Left colon (tissue), 2 donors: ENCODE results near the gene NDUFV1. TPM values are rescaled to one million over a fixed set of nuclear protein-coding genes. Genes with fewer than 3 reads are reported as not detected.
A peak's percentile ranks its signal among the peaks of the same experiment; 100 is the strongest.
"Not testable (repeated sequence)": the region's sequence is repeated elsewhere in the genome, so short reads cannot be mapped to it uniquely, and the experiment has no call there.

Source experiments
- ATAC-seq: fragments of 200-7000 bp; cut with Tn5 transposase; one replicate; pipeline ENCODE4 v1.9.1; 2020; ENCODE audit warnings: mild to moderate bottlenecking, moderate library complexity
- DNase-seq, 2 donors: peaks; one replicate each; pipeline ENCODE4 v3.0.0-alpha.2; 2020
- intact Hi-C, 2 donors: fragments of 100-400 bp; cut with DNase I in 1 of 2; cut with micrococcal nuclease in 1 of 2; formaldehyde crosslinking; loops; one replicate each; pipeline versions ENCODE4 v1.11.2 to v1.14.0; 2022; cut with DNase I, micrococcal nuclease
- total RNA-seq, 2 donors: library from RNA; stranded (reverse); fragmentation: NEBNext Ultra II Directional; extraction: Animal tissue kit (Norgen Biotek cat#: 25700); gene quantifications; one replicate each; pipeline ENCODE4 v1.2.1, GENCODE V29; 2021
- donor health status: DM: no; HTN: no; CAD: no.
- donor health status: DM: yes; HTN: yes; CAD: no.

Gene NDUFV1
- total RNA-seq, 2 donors from 2014 or later = 292 to 377 TPM

DNA sequence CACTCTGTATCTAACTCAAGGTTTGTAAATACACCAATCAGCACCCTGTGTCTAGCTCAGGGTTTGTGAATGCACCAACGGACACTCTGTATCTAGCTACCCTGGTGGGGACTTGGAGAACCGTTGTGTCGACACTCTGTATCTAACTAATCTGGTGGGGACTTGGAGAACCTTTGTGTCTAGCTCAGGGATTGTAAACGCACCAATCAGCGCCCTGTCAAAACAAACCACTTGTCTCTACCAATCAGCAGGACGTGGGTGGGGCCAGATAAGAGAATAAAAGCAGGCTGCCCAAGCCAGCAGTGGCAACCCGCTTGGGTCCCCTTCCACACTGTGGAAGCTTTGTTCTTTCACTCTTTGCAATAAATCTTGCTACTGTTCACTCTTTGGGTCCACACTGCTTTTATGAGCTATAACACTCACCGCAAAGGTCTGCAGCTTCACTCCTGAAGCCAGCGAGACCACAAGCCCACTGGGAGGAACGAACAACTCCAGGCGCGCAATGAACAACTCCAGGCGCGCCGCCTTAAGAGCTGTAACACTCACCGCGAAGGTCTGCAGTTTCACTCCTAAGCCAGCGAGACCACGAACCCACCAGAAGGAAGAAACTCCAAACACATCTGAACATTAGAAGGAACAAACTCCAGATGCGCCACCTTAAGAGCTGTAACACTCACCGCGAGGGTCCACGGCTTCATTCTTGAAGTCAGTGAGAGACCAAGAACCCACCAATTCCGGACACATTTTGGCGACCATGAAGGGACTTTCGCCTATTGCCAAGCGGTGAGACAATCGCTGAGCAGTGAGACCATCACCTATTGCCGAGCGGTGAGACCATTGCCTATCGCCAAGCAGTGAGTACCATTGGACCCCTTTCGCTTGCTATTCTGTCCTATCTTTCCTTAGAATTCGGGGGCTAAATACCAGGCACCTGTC, 13.2 kb downstream of the NDUFV1 start:
- DNase-seq, intact Hi-C loops, ATAC-seq: not testable (repeated sequence)

DNA sequence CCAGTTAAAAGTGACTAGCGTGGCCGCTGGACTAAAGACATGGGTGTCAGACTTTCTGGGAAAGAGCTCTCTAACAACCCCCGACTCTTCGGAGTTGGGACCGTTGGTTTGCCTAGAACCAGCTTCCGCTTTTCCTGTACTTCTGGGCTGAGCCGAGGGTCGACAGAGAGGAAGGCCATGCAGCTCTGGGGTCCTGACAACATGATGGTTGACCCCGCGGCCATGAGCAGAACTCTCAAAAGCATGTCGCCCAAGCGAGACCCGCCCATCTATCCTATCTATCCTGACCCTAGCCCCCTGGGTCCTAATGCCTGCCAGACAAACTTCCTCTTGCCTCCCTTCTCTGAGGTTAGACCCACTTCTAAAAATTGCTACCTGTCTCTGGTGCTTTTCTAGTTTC, 13.9 kb downstream of the NDUFV1 start:
- ATAC-seq, DNase-seq, intact Hi-C loops: not testable (repeated sequence)

DNA sequence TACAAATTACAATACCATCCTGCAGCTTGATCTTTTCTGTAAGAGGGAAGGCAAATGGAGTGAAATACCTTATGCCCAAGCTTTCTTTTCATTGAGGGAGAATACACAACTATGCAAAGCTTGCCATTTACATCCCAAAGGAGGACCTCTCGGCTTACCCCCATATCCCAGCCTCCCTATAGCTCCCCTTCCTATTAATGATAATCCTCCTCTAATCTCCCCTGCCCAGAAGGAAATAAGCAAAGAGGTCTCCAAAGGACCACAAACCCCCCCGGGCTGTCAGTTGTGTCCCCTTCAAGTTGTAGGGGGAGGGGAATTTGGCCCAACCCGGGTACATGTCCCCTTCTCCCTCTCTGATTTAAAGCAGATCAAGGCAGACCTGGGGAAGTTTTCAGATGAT, 15.2 kb downstream of the NDUFV1 start:
- ATAC-seq, intact Hi-C loops, DNase-seq: not testable (repeated sequence)

DNA sequence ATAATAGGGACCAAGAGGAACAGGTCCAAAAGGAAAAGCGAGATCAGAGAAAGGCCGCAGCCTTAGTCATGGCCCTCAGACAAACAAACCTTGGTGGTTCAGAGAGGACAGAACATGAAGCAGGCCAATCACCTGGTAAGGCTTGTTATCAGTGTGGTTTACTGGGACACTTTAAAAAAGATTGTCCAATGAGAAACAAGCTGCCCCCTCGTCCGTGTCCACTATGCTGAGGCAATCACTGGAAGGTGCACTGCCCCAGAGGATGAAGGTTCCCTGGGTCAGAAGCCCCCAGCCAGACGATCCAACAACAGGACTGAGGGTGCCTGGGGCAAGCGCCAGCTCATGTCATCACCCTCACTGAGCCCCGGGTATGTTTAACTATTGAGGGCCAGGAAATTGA, 16.2 kb downstream of the NDUFV1 start:
- DNase-seq, ATAC-seq, intact Hi-C loops: not testable (repeated sequence)

DNA sequence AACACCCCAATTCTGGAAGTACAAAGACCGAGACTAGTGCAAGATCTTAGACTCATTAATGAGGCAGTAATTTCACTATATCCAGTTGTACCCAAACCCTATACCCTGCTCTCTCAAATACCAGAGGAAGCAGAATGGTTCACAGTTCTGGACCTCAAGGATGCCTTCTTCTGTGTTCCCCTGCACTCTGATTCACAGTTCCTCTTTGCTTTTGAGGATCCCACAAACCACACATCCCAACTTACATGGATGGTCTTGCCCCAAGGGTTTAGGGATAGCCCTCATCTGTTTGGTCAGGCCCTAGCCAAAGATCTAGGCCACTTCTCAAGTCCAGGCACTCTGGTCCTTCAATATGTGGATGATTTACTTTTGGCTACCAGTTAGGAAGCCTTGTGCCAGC, 17.1 kb downstream of the NDUFV1 start:
- intact Hi-C loops, DNase-seq, ATAC-seq: not testable (repeated sequence)

DNA sequence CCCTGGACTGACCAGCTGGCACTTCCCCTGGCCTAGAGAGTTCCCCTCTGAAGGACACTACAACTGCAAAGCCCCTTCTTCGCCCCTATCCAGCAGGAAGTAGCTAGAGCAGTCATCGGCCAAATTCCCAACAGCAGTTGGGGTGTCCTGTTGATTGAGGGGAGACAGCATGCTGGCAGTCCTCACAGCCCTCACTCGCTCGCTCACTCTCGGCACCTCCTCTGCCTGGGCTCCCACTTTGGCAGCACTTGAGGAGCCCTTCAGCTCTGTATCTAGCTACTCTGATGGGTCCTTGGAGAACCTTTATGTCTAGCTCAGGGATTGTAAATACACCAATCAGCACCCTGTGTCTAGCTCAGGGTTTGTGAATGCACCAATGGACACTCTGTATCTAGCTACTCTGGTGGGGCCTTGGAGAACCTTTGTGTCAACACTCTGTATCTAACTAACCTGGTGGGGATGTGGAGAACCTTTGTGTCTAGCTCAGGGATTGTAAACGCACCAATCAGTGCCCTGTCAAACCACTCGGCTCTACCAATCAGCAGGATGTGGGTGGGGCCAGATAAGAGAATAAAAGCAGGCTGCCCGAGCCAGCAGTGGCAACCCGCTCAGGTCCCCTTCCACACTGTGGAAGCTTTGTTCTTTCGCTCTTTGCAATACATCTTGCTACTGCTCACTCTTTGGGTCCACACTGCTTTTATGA, 19.5 kb downstream of the NDUFV1 start:
- ATAC-seq, DNase-seq, intact Hi-C loops: not testable (repeated sequence)

DNA sequence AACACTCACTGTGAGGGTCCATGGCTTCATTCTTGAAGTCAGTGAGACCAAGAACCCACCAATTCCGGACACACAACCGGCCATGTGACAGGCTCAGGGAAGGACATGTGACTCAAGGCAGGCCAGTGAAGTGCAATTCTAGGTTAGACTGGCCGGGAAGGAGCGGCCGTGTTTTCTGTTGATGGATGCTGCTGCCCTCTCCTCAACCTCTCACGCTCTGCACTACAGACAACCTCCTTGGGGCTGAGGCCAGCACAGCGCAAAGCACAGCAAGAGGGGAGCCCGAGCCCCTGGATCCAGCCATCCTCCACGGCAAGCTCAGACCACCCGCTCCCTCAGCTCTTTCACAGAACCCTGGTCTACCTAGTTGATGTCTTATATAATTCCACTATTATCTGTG, 20.2 kb downstream of the NDUFV1 start:
- intact Hi-C loops = no loop called here
- DNase-seq (peak in 1 of 2 donors; percentile 23), ATAC-seq (no peak)

DNA sequence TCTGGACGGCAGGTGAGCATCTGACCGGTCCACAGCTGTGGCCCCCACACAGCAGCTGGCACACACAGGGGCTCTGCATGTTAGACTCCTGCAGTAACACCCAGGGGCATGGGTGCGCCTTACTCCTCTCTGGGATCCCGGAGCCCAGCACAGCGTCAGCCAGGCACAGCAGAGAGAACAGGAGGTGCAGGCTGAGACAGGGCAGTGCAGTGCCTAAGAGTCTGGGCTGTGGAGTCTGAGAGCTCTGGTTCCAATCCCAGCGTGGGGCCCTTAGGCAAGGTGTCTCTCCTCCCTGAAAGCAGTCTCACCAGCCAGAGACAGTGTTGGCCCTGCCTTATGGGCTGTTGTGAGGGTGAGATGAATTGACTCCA, 20.7 kb downstream of the NDUFV1 start:
- ATAC-seq = no peak
- DNase-seq = peak in 1 of 2 donors; percentile 22
- intact Hi-C loops = no loop called here

DNA sequence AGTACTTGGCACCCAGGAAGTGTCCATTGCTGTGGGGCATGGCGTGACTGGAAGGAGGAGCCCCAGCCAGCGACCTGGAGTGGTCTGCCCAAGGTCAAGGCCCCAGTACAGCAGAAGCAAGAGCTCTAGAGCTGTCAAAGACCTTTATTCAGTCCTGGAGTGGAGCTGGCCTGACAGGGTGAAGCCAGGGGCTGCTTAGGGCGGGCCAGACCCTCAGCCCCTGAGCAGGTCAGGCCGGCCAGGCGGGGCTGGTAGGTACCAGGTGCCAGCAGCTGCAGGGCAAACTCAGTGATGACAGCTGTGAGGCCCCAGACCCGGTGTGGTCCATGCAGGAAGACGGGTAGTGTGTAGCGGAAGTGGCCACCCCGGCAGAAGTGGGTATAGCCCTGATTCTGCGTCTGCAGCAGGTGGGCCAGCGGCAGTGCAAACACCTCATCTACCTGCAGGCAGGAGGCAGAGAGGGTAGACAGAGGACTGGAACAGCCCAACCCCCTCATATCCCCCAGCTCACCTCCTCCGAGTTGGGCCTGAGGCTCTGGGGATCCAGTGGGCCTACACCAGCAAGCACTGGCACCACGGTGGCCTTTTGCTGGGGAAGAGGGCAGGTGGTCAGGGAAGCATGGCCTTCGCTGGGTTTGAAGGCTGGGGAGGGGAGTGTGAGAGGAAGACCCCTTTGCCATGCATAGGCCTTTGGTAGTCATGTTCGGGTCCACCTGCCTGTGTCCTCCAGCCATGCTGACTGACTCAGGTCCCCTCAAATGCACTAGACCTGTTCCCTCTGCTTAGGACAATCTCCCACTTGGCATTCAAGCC, 21.3 kb downstream of the NDUFV1 start:
- DNase-seq = peak; percentile 12 to 27
- no peak for ATAC-seq
- intact Hi-C loops = no loop called here

DNA sequence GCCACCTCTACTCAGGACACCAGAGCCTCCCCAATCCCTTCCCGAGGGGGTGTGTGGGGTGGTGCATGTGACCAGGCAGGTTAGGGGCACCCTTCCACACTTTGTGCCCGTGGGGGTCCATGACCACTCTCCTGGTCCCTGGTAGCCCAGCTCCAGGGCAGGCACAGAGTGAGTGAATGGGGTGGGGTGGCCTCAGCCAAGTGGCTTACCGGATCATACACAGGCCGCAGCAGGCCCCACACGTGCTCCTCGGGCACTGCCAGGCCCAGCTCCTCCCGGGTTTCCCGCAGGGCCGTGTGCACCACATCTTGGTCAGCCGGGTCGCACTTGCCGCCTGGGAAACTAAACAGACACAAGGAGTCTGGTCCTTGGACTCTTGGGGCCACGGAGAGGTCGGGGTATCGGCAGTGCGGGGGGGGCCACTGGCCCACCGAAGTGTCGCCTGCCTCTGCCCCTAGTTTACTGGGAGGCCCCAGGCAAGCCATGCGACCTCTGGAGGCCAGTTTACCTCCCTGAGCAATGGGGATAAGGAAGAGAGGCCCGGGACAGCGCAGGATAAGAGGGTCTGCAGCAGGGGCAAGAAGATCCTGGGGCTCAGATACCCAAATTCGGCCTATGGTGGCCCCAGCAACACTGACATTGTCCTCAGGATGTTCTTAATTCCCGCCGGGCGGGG, 22.1 kb downstream of the NDUFV1 start:
- intact Hi-C loops = no loop called here
- DNase-seq = peak in 1 of 2 donors; percentile 37
- no peak for ATAC-seq

DNA sequence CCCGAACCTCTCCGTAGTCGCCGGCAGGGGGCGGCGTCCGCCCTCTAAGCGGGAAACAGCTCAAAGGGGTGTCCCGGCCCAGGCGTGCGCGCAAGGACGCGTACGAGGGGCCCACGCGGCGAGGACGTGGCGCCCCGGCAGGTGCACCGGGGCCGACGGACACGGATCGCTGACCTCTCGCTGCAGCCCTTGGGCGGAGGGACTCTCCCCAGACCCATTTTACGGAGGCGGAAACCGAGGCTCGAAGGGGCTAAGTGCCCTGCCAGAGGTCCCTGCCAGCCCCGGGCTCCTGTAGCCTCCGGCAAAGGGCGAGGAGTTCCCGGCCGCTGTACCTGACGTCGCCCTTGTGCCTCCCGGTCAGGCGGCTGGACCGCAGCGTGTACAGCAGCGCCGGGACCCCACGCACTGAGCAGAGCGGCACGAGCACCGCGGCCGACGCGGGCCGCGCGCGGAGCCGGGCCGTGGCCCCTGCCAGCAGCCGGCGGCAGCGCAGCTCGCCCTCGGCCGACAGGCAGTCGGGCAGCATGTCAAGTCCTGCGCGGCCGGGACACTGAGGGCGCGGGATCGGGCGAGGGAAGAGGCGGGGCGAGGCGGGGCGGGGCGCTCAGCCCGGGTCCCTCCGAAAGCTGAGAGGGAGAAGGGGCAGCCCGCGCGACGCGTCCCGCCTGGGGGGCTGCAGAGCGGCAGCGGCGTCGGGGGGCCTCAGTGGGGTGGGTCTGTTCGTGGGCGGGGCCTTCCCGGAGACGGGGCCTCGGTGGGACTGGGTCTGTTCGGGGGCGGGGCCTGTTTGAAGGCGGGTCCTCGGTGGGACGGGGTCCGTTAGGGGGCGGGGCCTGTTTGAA, 22.9 kb downstream of the NDUFV1 start, which contains the start of gene NUDT8:
Gene NUDT8 (minus strand): TSS at position 552 of the 842 bp plus-strand sequence. CDS start 26 bp downstream, at position 526.
- ATAC-seq = peak; percentile 54
- peak; percentile 83 to 90 for DNase-seq
- intact Hi-C loops = no loop called here

DNA sequence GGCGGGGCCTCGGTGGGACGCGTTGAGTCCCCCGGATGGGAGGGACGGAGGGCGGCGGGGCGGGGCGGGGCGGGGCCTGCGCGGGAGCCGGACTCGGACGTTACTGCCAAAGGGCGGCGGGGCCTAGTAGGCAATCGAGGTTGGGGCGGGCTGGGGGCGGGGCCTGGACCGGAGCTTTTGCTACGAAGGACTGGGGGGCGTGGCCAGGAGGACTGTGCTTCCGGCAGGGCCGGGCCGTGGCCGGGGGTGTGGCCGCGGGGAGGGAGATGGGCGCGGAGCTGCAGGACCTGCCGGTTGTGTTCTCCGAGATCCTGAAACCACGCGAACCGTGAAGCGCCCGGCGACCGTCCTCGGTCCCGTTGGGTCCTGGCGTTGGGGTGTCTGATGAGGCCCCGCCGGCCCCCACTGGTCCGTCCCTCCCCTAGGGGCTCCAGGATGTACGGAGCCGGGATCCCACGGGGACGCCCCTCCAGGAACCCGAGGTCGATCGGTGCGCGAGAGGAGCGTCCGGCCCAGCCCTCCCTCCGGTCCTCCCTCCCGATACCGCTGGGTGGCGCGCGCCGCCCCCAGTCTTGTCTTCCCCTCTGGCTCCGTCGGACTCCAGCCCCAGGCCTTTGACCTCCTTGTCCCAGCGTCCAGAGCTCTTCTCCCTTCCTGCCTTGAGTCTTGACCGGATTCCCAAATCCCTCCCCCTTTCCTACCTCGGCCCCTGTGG, 23.6 kb downstream of the NDUFV1 start:
- DNase-seq (peak; percentile 99 to 100), ATAC-seq (peak; percentile 77)
- intact Hi-C loops = no loop called here

DNA sequence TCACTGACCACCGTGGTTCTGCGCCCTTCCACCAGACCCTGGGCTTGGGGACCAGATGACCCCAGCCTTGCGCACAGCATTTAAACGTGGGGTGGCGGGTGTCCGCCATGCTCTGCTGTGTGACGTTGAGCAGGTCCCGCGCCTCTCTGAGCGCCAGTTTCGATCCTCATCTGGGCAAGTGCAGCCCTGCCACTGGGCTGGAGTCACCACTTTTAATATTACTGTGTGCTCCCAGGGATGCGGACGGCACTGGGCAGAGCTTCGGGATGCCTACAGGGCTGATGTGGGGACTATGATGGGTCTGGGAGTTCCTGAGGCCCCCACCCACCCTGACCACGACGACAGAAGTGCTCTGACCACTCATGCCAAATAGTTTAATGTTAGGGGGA, 24.2 kb downstream of the NDUFV1 start:
- DNase-seq (no peak), ATAC-seq (no peak)
- intact Hi-C loops = no loop called here

DNA sequence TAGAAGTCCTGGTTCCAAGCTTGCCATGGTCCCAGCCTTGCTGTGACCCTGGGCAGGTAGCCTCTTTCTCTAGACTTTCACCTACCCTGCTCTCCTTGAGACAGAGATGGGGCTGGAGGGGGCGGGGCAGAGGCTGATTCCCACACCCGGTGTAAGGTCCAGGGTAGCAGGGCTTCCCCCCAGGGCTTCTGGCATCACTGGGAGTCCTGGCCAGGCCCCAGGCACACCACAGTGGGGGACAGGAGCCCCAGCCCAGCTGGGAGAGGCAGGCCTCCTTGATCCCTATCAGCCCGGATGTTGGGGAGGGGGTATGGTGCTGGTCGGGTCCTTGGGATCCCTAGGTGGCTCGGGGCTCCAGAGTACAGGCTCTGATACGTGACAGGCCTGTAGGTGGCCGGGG, 24.7 kb downstream of the NDUFV1 start:
- ATAC-seq = no peak
- intact Hi-C loops = no loop called here
- peak; percentile 67 to 72 for DNase-seq

DNA sequence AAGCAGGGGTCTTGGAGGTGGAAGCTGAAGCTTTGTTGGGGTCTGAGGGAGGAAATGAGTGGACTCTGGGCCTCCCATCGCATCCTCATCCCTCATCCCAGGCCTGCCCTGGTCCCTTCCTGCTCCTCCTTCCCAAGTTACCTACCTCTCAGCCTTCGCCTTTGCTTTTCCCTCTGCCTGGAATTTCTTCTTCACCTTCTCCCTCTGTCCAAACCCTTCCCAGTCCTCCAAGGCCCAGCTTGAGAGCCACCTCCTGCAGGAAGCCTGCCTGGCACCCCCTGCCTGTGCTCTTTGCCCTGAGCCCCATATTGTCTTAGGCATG, 25.1 kb downstream of the NDUFV1 start:
- DNase-seq = peak in 1 of 2 donors; percentile 40
- intact Hi-C loops = no loop called here
- no peak for ATAC-seq

DNA sequence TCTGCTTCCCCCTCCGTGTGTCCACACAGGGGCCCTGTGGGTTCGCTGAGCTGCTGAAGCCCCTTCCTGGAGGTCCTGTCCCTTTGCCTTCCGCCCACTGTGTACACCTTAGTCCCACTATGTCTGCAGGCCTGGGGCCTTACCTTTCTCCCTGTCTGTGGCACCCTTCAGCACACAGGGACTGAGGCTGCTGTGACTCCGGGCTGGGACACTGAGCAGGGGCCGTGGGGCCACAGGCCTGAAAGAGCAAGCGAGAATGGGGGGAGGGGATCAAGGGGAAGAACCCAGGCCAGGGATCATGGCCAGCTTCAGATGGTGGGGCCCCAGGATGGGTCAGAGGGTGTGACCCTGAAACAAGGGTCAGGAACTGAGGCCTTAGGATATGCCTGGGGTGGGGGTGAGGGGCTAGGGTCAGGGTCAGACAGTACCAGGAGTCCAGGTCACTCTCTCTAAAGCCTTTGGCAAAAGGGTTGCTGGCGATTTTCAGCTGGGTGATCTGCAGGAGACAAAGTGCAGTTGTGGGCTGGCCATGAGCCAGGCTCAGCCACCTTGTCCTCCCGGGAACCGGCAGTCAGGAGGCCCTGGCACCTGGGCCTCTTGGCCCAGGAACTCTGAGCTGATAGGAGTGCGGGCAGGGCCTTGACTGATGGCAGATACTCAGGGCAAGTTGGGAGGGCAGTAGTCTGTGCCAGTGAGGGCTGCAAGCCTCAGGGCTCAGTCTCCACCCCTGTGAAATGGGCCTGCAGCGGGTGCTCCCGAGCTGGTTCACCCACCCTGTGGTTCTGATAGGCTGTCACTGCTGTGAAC, 25.6 kb downstream of the NDUFV1 start:
- ATAC-seq (peak; percentile 22), DNase-seq (peak; percentile 80 to 84)
- intact Hi-C loops = no loop called here
